Activated naive CD8-positive, alpha-beta T cell treated with anti-CD3 and anti-CD28 coated beads, Interleukin-2, amount 10 ng/mL, durations not matched to agents 7 days and 5 days (primary cell): ENCODE data around the gene XCL2. TPM values are rescaled to one million over a fixed set of nuclear protein-coding genes. Genes with fewer than 3 reads are reported as not detected.
"Not testable (repeated sequence)": the region's sequence is repeated elsewhere in the genome, so short reads cannot be mapped to it uniquely, and the experiment has no call there.

Source experiments
- ATAC-seq: fragments of 150-1000 bp; cut with Tn5 transposase; one replicate; pipeline ENCODE4 v1.10.0; 2021; ENCODE audit warnings: low read depth, moderate library complexity
- POLR2A ChIA-PET: fragments of 350-600 bp; sonication (Branson Sonifier 250); formaldehyde crosslinking; loops from one replicate; lab custom pipeline; 2021; ENCODE audit warnings: antibody characterized with exemption; lab: Charles Lee
- DNase-seq: peaks from one replicate; pipeline ENCODE4 v3.0.0; 2021
- H3K27ac Mint-ChIP-seq: one replicate; pipeline ENCODE4 v1.8.0; 2022; ENCODE audit warnings: mild to moderate bottlenecking, mixed read lengths
- H3K27me3 Mint-ChIP-seq: one replicate; pipeline ENCODE4 v1.8.0; 2022; ENCODE audit warnings: mild to moderate bottlenecking, moderate library complexity, mixed read lengths
- H3K36me3 Mint-ChIP-seq: one replicate; pipeline ENCODE4 v1.8.0; 2021; ENCODE audit warnings: mild to moderate bottlenecking, mixed read lengths
- H3K4me1 Mint-ChIP-seq: one replicate; pipeline ENCODE4 v1.8.0; 2021; ENCODE audit warnings: mixed read lengths
- H3K4me3 Mint-ChIP-seq: one replicate; pipeline ENCODE4 v1.8.0; 2022; ENCODE audit warnings: mild to moderate bottlenecking, moderate library complexity, mixed read lengths
- H3K9me3 Mint-ChIP-seq: one replicate; pipeline ENCODE4 v1.8.0; 2021; ENCODE audit warnings: mixed read lengths
- total RNA-seq, 2 experiments: library from RNA; stranded (reverse); gene quantifications; one replicate each; pipeline ENCODE4 v1.2.3, GENCODE V29; 2021

The XCL2 gene
- total RNA-seq: 10 to 100 TPM; 15.4 to 19.3 TPM

GRCh38 chr1:168543840-168544498, at the start of gene XCL2:
Gene XCL2, minus strand, starts transcription at chr1:168543997. Its CDS starts 33 bp downstream, at chr1:168543964.
- Mint-ChIP-seq H3K36me3 (peaks cover 44% of the 10 kb centered on the region), H3K27ac (peak within 1 kb of the TSS; percentile 78), H3K4me3 (peak within 1 kb of the TSS; percentile 51), H3K9me3 (peaks cover 17% of the 10 kb centered on the region), H3K4me1 (peaks cover 27% of the 10 kb centered on the region)
- ATAC-seq: peak; percentile 79
- not testable (repeated sequence) for DNase-seq, H3K27me3 Mint-ChIP-seq
- POLR2A ChIA-PET: interaction anchor here (0.9 kb wide), 1 partner anchor 100 kb away, joined by 3 read pairs; no protein-coding TSS in a partner anchor

GRCh38 chr1:168591641-168592250, 47.9 kb upstream of the XCL2 start:
- Mint-ChIP-seq H3K4me3 (no peak overlapping the region), H3K27ac (no peak overlapping the region), H3K36me3 (peaks cover 9% of the 10 kb centered on the region), H3K9me3 (peaks cover 12% of the 10 kb centered on the region), H3K4me1 (no peaks in the 10 kb centered on the region), H3K27me3 (no peaks in the 10 kb centered on the region)
- POLR2A ChIA-PET: no interaction called here
- no peak for ATAC-seq
- no peak for DNase-seq

GRCh38 chr1:168591066-168591465, 47.3 kb upstream of the XCL2 start:
- H3K9me3 Mint-ChIP-seq: peaks cover 9% of the 10 kb centered on the region
- H3K4me3 Mint-ChIP-seq: no peak overlapping the region
- POLR2A ChIA-PET: no interaction called here
- ATAC-seq: no peak
- no peak overlapping the region for H3K27ac Mint-ChIP-seq
- no peak for DNase-seq
- H3K27me3 Mint-ChIP-seq: no peaks in the 10 kb centered on the region
- peaks cover 9% of the 10 kb centered on the region for H3K36me3 Mint-ChIP-seq
- H3K4me1 Mint-ChIP-seq: no peaks in the 10 kb centered on the region

GRCh38 chr1:168589167-168589566, 45.4 kb upstream of the XCL2 start:
- DNase-seq (no peak), ATAC-seq (no peak)
- H3K9me3 Mint-ChIP-seq: peaks cover 11% of the 10 kb centered on the region
- H3K27me3 Mint-ChIP-seq: no peaks in the 10 kb centered on the region
- peaks cover 12% of the 10 kb centered on the region for H3K36me3 Mint-ChIP-seq
- no peaks in the 10 kb centered on the region for H3K4me1 Mint-ChIP-seq
- no peak overlapping the region for H3K27ac Mint-ChIP-seq
- POLR2A ChIA-PET: no interaction called here
- H3K4me3 Mint-ChIP-seq: no peak overlapping the region

- ATAC-seq: no peak
- POLR2A ChIA-PET: no interaction called here
- peaks cover 8% of the 10 kb centered on the region for H3K4me1 Mint-ChIP-seq
- no peaks in the 10 kb centered on the region for H3K27me3 Mint-ChIP-seq
- no peak overlapping the region for H3K27ac Mint-ChIP-seq
- peaks cover 22% of the 10 kb centered on the region for H3K36me3 Mint-ChIP-seq
- H3K9me3 Mint-ChIP-seq: peaks cover 9% of the 10 kb centered on the region
- DNase-seq: no peak
- H3K4me3 Mint-ChIP-seq: no peak overlapping the region
Observed at GRCh38 chr1:168585937-168586336, 42.1 kb upstream of the XCL2 start.

GRCh38 chr1:168585191-168585590, 41.4 kb upstream of the XCL2 start:
- Mint-ChIP-seq H3K27me3 (no peaks in the 10 kb centered on the region), H3K4me3 (no peak overlapping the region), H3K36me3 (peaks cover 27% of the 10 kb centered on the region), H3K4me1 (peaks cover 8% of the 10 kb centered on the region), H3K9me3 (peaks cover 9% of the 10 kb centered on the region), H3K27ac (no peak overlapping the region)
- POLR2A ChIA-PET: no interaction called here
- DNase-seq: no peak
- ATAC-seq: no peak

GRCh38 chr1:168583571-168583970, 39.8 kb upstream of the XCL2 start:
- POLR2A ChIA-PET: interaction anchor here (0.6 kb wide), 1 partner anchor 119 kb away, joined by 3 read pairs; no protein-coding TSS in a partner anchor
- Mint-ChIP-seq H3K9me3 (peaks cover 9% of the 10 kb centered on the region), H3K27me3 (no peaks in the 10 kb centered on the region), H3K36me3 (peaks cover 37% of the 10 kb centered on the region), H3K4me1 (peaks cover 18% of the 10 kb centered on the region), H3K4me3 (no peak overlapping the region), H3K27ac (no peak overlapping the region)
- ATAC-seq: no peak
- DNase-seq: no peak

GRCh38 chr1:168582688-168583336, 39.0 kb upstream of the XCL2 start:
- Mint-ChIP-seq H3K4me1 (peaks cover 19% of the 10 kb centered on the region), H3K27me3 (no peaks in the 10 kb centered on the region), H3K4me3 (no peak overlapping the region), H3K36me3 (peaks cover 36% of the 10 kb centered on the region), H3K27ac (no peak overlapping the region), H3K9me3 (peaks cover 5% of the 10 kb centered on the region)
- DNase-seq (no peak), ATAC-seq (no peak)
- POLR2A ChIA-PET: interaction anchor here (0.6 kb wide), 1 partner anchor 119 kb away, joined by 3 read pairs; no protein-coding TSS in a partner anchor

GRCh38 chr1:168581817-168582572, 38.2 kb upstream of the XCL2 start:
- Mint-ChIP-seq H3K27me3 (no peaks in the 10 kb centered on the region), H3K27ac (no peak overlapping the region), H3K4me3 (no peak overlapping the region), H3K36me3 (peaks cover 32% of the 10 kb centered on the region), H3K9me3 (peaks cover 4% of the 10 kb centered on the region), H3K4me1 (peaks cover 23% of the 10 kb centered on the region)
- POLR2A ChIA-PET: interaction anchor here (0.5 kb wide), 1 partner anchor 234 kb away, joined by 3 read pairs; no protein-coding TSS in a partner anchor
- ATAC-seq: no peak
- DNase-seq: no peak

- H3K9me3 Mint-ChIP-seq, POLR2A ChIA-PET, H3K27ac Mint-ChIP-seq: not testable (repeated sequence)
Observed at GRCh38 chr1:168580991-168581390, 37.2 kb upstream of the XCL2 start.

GRCh38 chr1:168580290-168580689, 36.5 kb upstream of the XCL2 start:
- DNase-seq, H3K27me3 Mint-ChIP-seq, ATAC-seq, H3K9me3 Mint-ChIP-seq, H3K27ac Mint-ChIP-seq, POLR2A ChIA-PET: not testable (repeated sequence)
- peaks cover 30% of the 10 kb centered on the region for H3K4me1 Mint-ChIP-seq
- H3K36me3 Mint-ChIP-seq: peaks cover 31% of the 10 kb centered on the region
- peak overlapping the region; percentile 18 for H3K4me3 Mint-ChIP-seq

More at GRCh38 chr1:168580991-168581390, 37.2 kb upstream of the XCL2 start:
- Mint-ChIP-seq H3K36me3 (peaks cover 34% of the 10 kb centered on the region), H3K4me1 (peaks cover 27% of the 10 kb centered on the region)
- H3K27me3 Mint-ChIP-seq, ATAC-seq, DNase-seq, H3K4me3 Mint-ChIP-seq: not testable (repeated sequence)

GRCh38 chr1:168578531-168579185, 34.9 kb upstream of the XCL2 start:
- Mint-ChIP-seq H3K27ac (peak overlapping the region; percentile 79), H3K36me3 (peaks cover 33% of the 10 kb centered on the region), H3K4me1 (peaks cover 42% of the 10 kb centered on the region), H3K4me3 (peak overlapping the region; percentile 79)
- POLR2A ChIA-PET: interaction anchor here (0.6 to 1.4 kb wide), 5 partner anchors 46 to 236 kb away, joined by 3 to 4 read pairs (median 3); no protein-coding TSS in a partner anchor
- H3K27me3 Mint-ChIP-seq, H3K9me3 Mint-ChIP-seq, DNase-seq, ATAC-seq: not testable (repeated sequence)
